Right kidney (tissue), 9 donors: ENCODE results near the gene ADRA2C.

Source experiments
- DNase-seq: peaks from one replicate; pipeline ENCODE4 v3.0.0-alpha.2; 2016
- long read RNA-seq, 8 donors: transcript quantifications; one replicate each; lab custom pipeline, GENCODE V29; 2026

ADRA2C gene
- long read RNA-seq, donor 1, transcript ADRA2C-201 (1 exons, 2,129 nt), result major isoform, 17 of 17 reads
- long read RNA-seq, donor 1, partial matches to known transcripts, result 0 of 17 reads
- long read RNA-seq, donor 1, other reads (novel, unspliced or antisense), result 0 of 17 reads
- long read RNA-seq, donor 2, transcript ADRA2C-201 (1 exons, 2,129 nt), result major isoform, 11 of 11 reads
- long read RNA-seq, donor 2, partial matches to known transcripts, result 0 of 11 reads
- long read RNA-seq, donor 2, other reads (novel, unspliced or antisense), result 0 of 11 reads
- long read RNA-seq, donor 3, transcript ADRA2C-201 (1 exons, 2,129 nt), result major isoform, 10 of 10 reads
- long read RNA-seq, donor 3, partial matches to known transcripts, result 0 of 10 reads
- long read RNA-seq, donor 3, other reads (novel, unspliced or antisense), result 0 of 10 reads
- long read RNA-seq, donor 4, transcript ADRA2C-201 (1 exons, 2,129 nt), result major isoform, 18 of 18 reads
- long read RNA-seq, donor 4, partial matches to known transcripts, result 0 of 18 reads
- long read RNA-seq, donor 4, other reads (novel, unspliced or antisense), result 0 of 18 reads
- long read RNA-seq, donor 5, transcript ADRA2C-201 (1 exons, 2,129 nt), result major isoform, 11 of 11 reads
- long read RNA-seq, donor 5, partial matches to known transcripts, result 0 of 11 reads
- long read RNA-seq, donor 5, other reads (novel, unspliced or antisense), result 0 of 11 reads
- long read RNA-seq, donor 6, transcript ADRA2C-201 (1 exons, 2,129 nt), result major isoform, 19 of 19 reads
- long read RNA-seq, donor 6, partial matches to known transcripts, result 0 of 19 reads
- long read RNA-seq, donor 6, other reads (novel, unspliced or antisense), result 0 of 19 reads
- long read RNA-seq, donor 7, transcript ADRA2C-201 (1 exons, 2,129 nt), result major isoform, 26 of 26 reads
- long read RNA-seq, donor 7, partial matches to known transcripts, result 0 of 26 reads
- long read RNA-seq, donor 7, other reads (novel, unspliced or antisense), result 0 of 26 reads
- long read RNA-seq, donor 8, transcript ADRA2C-201 (1 exons, 2,129 nt), result major isoform, 16 of 16 reads
- long read RNA-seq, donor 8, partial matches to known transcripts, result 0 of 16 reads
- long read RNA-seq, donor 8, other reads (novel, unspliced or antisense), result 0 of 16 reads

GRCh38 chr4:3766036-3766784, at the start of gene ADRA2C:
ADRA2C (plus strand) TSS chr4:3766385; CDS start chr4:3766607, 222 bp downstream.
- DNase-seq, result no peak

- DNase-seq, result no peak
These were observed 49.5 kb upstream of the ADRA2C start for GRCh38 chr4:3716631-3717235.

- DNase-seq, result no peak
These were observed 48.9 kb upstream of the ADRA2C start for GRCh38 chr4:3717241-3717640.

- DNase-seq, result no peak
These were observed 47.7 kb upstream of the ADRA2C start for GRCh38 chr4:3718462-3718861.

GRCh38 chr4:3719191-3719590, 47.0 kb upstream of the ADRA2C start:
- no peak for DNase-seq

- no peak for DNase-seq
These were observed 46.3 kb upstream of the ADRA2C start for GRCh38 chr4:3719836-3720235.

GRCh38 chr4:3720466-3720865, 45.7 kb upstream of the ADRA2C start:
- DNase-seq, result no peak

GRCh38 chr4:3721186-3721585, 45.0 kb upstream of the ADRA2C start:
- DNase-seq, result no peak

- no peak for DNase-seq
These were observed 44.6 kb upstream of the ADRA2C start for GRCh38 chr4:3721627-3722026.

GRCh38 chr4:3722446-3723231, 43.5 kb upstream of the ADRA2C start:
- DNase-seq, result no peak

GRCh38 chr4:3723232-3723642, 42.9 kb upstream of the ADRA2C start:
- DNase-seq, result no peak

GRCh38 chr4:3724319-3725231, 41.6 kb upstream of the ADRA2C start:
- DNase-seq, result peak; percentile 59

GRCh38 chr4:3725936-3726870, 40.0 kb upstream of the ADRA2C start:
- DNase-seq, result no peak

GRCh38 chr4:3727847-3728469, 38.2 kb upstream of the ADRA2C start:
- no peak for DNase-seq

- DNase-seq, result no peak
These were observed 36.9 kb upstream of the ADRA2C start for GRCh38 chr4:3729188-3729881.

GRCh38 chr4:3729882-3730226, 36.3 kb upstream of the ADRA2C start:
- no peak for DNase-seq

GRCh38 chr4:3730422-3731190, 35.6 kb upstream of the ADRA2C start:
- no peak for DNase-seq
